Mucosa of stomach (tissue), 1 donor: ENCODE results near the gene LAMC3.

Experiments
- H3K27me3 ChIP-seq: one replicate; pipeline ENCODE4 v1.7.0; 2013; ENCODE audit warnings: mild to moderate bottlenecking, low read length; ENCODE audit not compliant: control insufficient read depth, insufficient read depth
- H3K36me3 ChIP-seq: one replicate; pipeline ENCODE4 v1.7.0; 2013; ENCODE audit warnings: low read length; ENCODE audit not compliant: control insufficient read depth, insufficient read depth
- H3K4me1 ChIP-seq: one replicate; pipeline ENCODE4 v1.7.0; 2013; ENCODE audit warnings: mild to moderate bottlenecking, low read length; ENCODE audit not compliant: control insufficient read depth, insufficient read depth
- H3K4me3 ChIP-seq: one replicate; pipeline ENCODE4 v1.7.0; 2013; ENCODE audit warnings: low read length
- H3K9ac ChIP-seq: one replicate; pipeline ENCODE4 v1.7.0; 2013; ENCODE audit warnings: mild to moderate bottlenecking, low read length, moderate library complexity
- H3K9me3 ChIP-seq: one replicate; pipeline ENCODE4 v1.7.0; 2013; ENCODE audit warnings: mild to moderate bottlenecking, low read length, moderate library complexity; ENCODE audit not compliant: control insufficient read depth
- donor health status: Pancreatic carcinoma.

LAMC3 gene

GRCh38 chr9:131072107-131072870 is 63.3 kb downstream of the LAMC3 start:
- Histone ChIP-seq H3K36me3 (no peaks in the 10 kb centered on the region), H3K27me3 (no peaks in the 10 kb centered on the region), H3K4me1 (no peaks in the 10 kb centered on the region), H3K4me3 (no peak overlapping the region), H3K9me3 (no peaks in the 10 kb centered on the region), H3K9ac (no peak overlapping the region)

GRCh38 chr9:131072871-131073237 is 63.9 kb downstream of the LAMC3 start:
- H3K27me3 ChIP-seq, result no peaks in the 10 kb centered on the region
- H3K4me1 ChIP-seq, result no peaks in the 10 kb centered on the region
- no peak overlapping the region for H3K9ac ChIP-seq
- no peak overlapping the region for H3K4me3 ChIP-seq
- H3K9me3 ChIP-seq, result no peaks in the 10 kb centered on the region
- H3K36me3 ChIP-seq, result no peaks in the 10 kb centered on the region

GRCh38 chr9:131076347-131077195 is 67.6 kb downstream of the LAMC3 start:
- no peak overlapping the region for H3K4me3 ChIP-seq
- H3K9ac ChIP-seq, result no peak overlapping the region
- H3K4me1 ChIP-seq, result no peaks in the 10 kb centered on the region
- H3K27me3 ChIP-seq, result peaks cover 3% of the 10 kb centered on the region
- H3K9me3 ChIP-seq, result no peaks in the 10 kb centered on the region
- no peaks in the 10 kb centered on the region for H3K36me3 ChIP-seq

- Histone ChIP-seq H3K36me3 (no peaks in the 10 kb centered on the region), H3K4me1 (no peaks in the 10 kb centered on the region), H3K4me3 (no peak overlapping the region), H3K9ac (no peak overlapping the region), H3K27me3 (peaks cover 3% of the 10 kb centered on the region), H3K9me3 (no peaks in the 10 kb centered on the region)
Observed at GRCh38 chr9:131078427-131079366, 69.7 kb downstream of the LAMC3 start.

- Histone ChIP-seq H3K4me3 (no peak overlapping the region), H3K27me3 (peaks cover 6% of the 10 kb centered on the region), H3K9me3 (no peaks in the 10 kb centered on the region), H3K4me1 (no peaks in the 10 kb centered on the region), H3K36me3 (no peaks in the 10 kb centered on the region), H3K9ac (no peak overlapping the region)
Observed at GRCh38 chr9:131080589-131080988, 71.6 kb downstream of the LAMC3 start.

- H3K9me3 ChIP-seq, result no peaks in the 10 kb centered on the region
Observed at GRCh38 chr9:131081868-131082267, 72.9 kb downstream of the LAMC3 start.

GRCh38 chr9:131082774-131083512 is 74.0 kb downstream of the LAMC3 start:
- H3K36me3 ChIP-seq, result no peaks in the 10 kb centered on the region
- no peaks in the 10 kb centered on the region for H3K9me3 ChIP-seq
- no peaks in the 10 kb centered on the region for H3K4me1 ChIP-seq
- H3K4me3 ChIP-seq, result no peak overlapping the region
- peaks cover 6% of the 10 kb centered on the region for H3K27me3 ChIP-seq
- H3K9ac ChIP-seq, result no peak overlapping the region

More at GRCh38 chr9:131081868-131082267, 72.9 kb downstream of the LAMC3 start:
- Histone ChIP-seq H3K9ac (no peak overlapping the region), H3K4me1 (no peaks in the 10 kb centered on the region), H3K4me3 (no peak overlapping the region), H3K36me3 (no peaks in the 10 kb centered on the region), H3K27me3 (peaks cover 6% of the 10 kb centered on the region)

- Histone ChIP-seq H3K9me3 (no peaks in the 10 kb centered on the region), H3K9ac (no peak overlapping the region), H3K4me1 (no peaks in the 10 kb centered on the region), H3K36me3 (no peaks in the 10 kb centered on the region), H3K27me3 (peaks cover 3% of the 10 kb centered on the region), H3K4me3 (no peak overlapping the region)
Observed at GRCh38 chr9:131084661-131085369, 75.8 kb downstream of the LAMC3 start.

- Histone ChIP-seq H3K4me3 (no peak overlapping the region), H3K9ac (no peak overlapping the region), H3K4me1 (no peaks in the 10 kb centered on the region), H3K9me3 (no peaks in the 10 kb centered on the region), H3K27me3 (peaks cover 3% of the 10 kb centered on the region), H3K36me3 (no peaks in the 10 kb centered on the region)
Observed at GRCh38 chr9:131085370-131086122, 76.6 kb downstream of the LAMC3 start.

- peaks cover 4% of the 10 kb centered on the region for H3K27me3 ChIP-seq
- no peak overlapping the region for H3K9ac ChIP-seq
Observed at GRCh38 chr9:131087354-131087893, 78.5 kb downstream of the LAMC3 start.

More at GRCh38 chr9:131087354-131087893, 78.5 kb downstream of the LAMC3 start:
- H3K9me3 ChIP-seq, result no peaks in the 10 kb centered on the region
- H3K4me3 ChIP-seq, result no peak overlapping the region
- H3K36me3 ChIP-seq, result no peaks in the 10 kb centered on the region
- H3K4me1 ChIP-seq, result no peaks in the 10 kb centered on the region
